Glutamatergic neuron (in vitro differentiated cells): ENCODE measurements around the gene TMEM123. TPM values are rescaled to one million over a fixed set of nuclear protein-coding genes. Genes with fewer than 3 reads are reported as not detected.

Experiments used
- DNase-seq: peaks from one replicate; pipeline ENCODE4 v3.0.0; 2022
- H3K27ac Mint-ChIP-seq: one replicate; pipeline ENCODE4 v1.8.0; 2020; ENCODE audit warnings: mild to moderate bottlenecking, mixed read lengths, inconsistent platforms; ENCODE audit not compliant: unreplicated experiment
- H3K27me3 Mint-ChIP-seq: one replicate; pipeline ENCODE4 v1.8.0; 2020; ENCODE audit warnings: mild to moderate bottlenecking, moderate library complexity, mixed read lengths, inconsistent platforms; ENCODE audit not compliant: unreplicated experiment
- H3K36me3 Mint-ChIP-seq: one replicate; pipeline ENCODE4 v1.8.0; 2020; ENCODE audit warnings: mild to moderate bottlenecking, mixed read lengths, inconsistent platforms; ENCODE audit not compliant: unreplicated experiment
- H3K4me1 Mint-ChIP-seq: one replicate; pipeline ENCODE4 v1.8.0; 2020; ENCODE audit warnings: mild to moderate bottlenecking, low read depth, mixed read lengths, inconsistent platforms; ENCODE audit not compliant: unreplicated experiment
- H3K4me3 Mint-ChIP-seq: one replicate; pipeline ENCODE4 v1.8.0; 2020; ENCODE audit warnings: mild to moderate bottlenecking, mixed read lengths, inconsistent platforms; ENCODE audit not compliant: unreplicated experiment
- H3K9me3 Mint-ChIP-seq: one replicate; pipeline ENCODE4 v1.8.0; 2020; ENCODE audit warnings: mild to moderate bottlenecking, moderate library complexity, mixed read lengths, inconsistent platforms; ENCODE audit not compliant: unreplicated experiment
- total RNA-seq: library from RNA; stranded (reverse); fragmentation: NEBNext Ultra II Directional; extraction: Animal tissue kit (Norgen Biotek cat#: 25700); gene quantifications from one replicate; pipeline ENCODE4 v1.2.1, GENCODE V29; 2021; ENCODE audit not compliant: unreplicated experiment
- TF ChIP-seq, protein P1 (sequence below): fragments of 200-600 bp; sonication (generic); IDR thresholded peaks from one replicate; pipeline ENCODE4 v1.5.0; 2021; ENCODE audit not compliant: partially characterized antibody, unreplicated experiment

Gene TMEM123
- total RNA-seq, 1 donor from 2014 or later = 18.1 TPM

DNA sequence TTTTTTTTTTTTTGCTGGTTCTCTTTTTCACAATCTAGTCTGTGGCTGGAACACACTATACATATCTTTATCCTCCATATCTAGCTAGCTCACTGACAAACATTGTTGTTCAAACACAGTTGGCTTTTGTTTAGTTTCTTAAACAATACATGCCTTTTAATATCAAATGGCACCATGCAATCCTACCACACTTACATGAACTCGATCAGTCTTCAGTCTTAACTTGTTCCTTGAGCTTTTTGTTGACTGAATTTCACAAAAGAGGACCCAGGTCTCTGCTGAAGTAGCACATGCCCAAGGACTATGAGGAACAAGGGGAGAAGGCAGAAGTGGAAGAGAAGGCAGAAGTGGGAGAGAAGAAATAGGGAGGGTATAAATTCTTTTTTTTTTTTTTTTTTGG lies 25.5 kb downstream of the TMEM123 start:
- no peak overlapping the region for H3K27ac Mint-ChIP-seq
- H3K4me3 Mint-ChIP-seq = no peak overlapping the region
- peaks cover 2% of the 10 kb centered on the region for H3K9me3 Mint-ChIP-seq
- peaks cover 6% of the 10 kb centered on the region for H3K36me3 Mint-ChIP-seq
- H3K4me1 Mint-ChIP-seq = peaks cover 17% of the 10 kb centered on the region
- TF ChIP-seq, protein P1, sequence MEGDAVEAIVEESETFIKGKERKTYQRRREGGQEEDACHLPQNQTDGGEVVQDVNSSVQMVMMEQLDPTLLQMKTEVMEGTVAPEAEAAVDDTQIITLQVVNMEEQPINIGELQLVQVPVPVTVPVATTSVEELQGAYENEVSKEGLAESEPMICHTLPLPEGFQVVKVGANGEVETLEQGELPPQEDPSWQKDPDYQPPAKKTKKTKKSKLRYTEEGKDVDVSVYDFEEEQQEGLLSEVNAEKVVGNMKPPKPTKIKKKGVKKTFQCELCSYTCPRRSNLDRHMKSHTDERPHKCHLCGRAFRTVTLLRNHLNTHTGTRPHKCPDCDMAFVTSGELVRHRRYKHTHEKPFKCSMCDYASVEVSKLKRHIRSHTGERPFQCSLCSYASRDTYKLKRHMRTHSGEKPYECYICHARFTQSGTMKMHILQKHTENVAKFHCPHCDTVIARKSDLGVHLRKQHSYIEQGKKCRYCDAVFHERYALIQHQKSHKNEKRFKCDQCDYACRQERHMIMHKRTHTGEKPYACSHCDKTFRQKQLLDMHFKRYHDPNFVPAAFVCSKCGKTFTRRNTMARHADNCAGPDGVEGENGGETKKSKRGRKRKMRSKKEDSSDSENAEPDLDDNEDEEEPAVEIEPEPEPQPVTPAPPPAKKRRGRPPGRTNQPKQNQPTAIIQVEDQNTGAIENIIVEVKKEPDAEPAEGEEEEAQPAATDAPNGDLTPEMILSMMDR = no peak
- DNase-seq = no peak
- peaks cover 2% of the 10 kb centered on the region for H3K27me3 Mint-ChIP-seq

DNA sequence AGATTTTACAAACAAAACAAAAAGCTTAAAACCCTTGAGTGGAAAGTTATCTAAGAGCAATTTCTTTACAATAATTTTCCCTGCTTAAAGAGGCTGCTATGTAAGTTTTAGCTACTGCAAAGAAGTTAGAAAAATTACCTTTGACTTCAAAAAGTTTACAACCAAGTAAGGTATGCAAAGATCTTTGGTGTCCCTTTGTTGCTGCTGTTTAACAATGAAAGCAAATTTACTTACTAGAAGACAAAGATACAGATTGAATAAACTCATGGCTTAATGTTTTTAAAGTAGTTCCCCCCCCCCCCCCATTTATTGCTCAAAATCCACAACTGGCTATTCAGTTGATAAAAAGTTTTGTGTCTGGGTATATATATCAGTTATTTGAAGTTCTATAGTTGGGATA lies 26.0 kb downstream of the TMEM123 start:
- TF ChIP-seq, protein P1 = no peak
- Mint-ChIP-seq H3K9me3 (no peaks in the 10 kb centered on the region), H3K4me1 (peaks cover 17% of the 10 kb centered on the region), H3K27ac (no peak overlapping the region), H3K4me3 (no peak overlapping the region), H3K27me3 (peaks cover 2% of the 10 kb centered on the region), H3K36me3 (peaks cover under 1% of the 10 kb centered on the region)
- no peak for DNase-seq

DNA sequence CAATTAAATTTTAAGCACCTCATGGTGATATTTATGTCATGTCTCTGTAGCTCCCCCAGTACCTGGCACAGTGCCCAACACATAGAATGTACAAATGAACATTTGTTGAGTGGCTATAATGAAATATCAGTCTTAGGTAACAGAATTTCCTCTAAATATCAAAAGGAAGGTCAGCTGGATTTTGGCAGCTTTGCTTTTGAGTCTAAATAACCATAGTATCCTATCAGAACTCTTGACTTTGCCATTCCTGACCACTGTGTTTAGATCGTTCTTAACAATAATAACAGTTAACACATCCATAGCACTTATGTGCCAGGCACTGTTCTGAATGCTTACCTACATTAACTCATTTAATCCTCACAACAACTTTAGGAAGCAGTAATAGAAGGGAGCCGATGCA lies 26.6 kb downstream of the TMEM123 start:
- H3K36me3 Mint-ChIP-seq = no peaks in the 10 kb centered on the region
- peaks cover 20% of the 10 kb centered on the region for H3K4me1 Mint-ChIP-seq
- no peak for DNase-seq
- peaks cover 2% of the 10 kb centered on the region for H3K27me3 Mint-ChIP-seq
- TF ChIP-seq, protein P1 = no peak
- H3K27ac Mint-ChIP-seq = no peak overlapping the region
- H3K4me3 Mint-ChIP-seq = no peak overlapping the region
- H3K9me3 Mint-ChIP-seq = no peaks in the 10 kb centered on the region

DNA sequence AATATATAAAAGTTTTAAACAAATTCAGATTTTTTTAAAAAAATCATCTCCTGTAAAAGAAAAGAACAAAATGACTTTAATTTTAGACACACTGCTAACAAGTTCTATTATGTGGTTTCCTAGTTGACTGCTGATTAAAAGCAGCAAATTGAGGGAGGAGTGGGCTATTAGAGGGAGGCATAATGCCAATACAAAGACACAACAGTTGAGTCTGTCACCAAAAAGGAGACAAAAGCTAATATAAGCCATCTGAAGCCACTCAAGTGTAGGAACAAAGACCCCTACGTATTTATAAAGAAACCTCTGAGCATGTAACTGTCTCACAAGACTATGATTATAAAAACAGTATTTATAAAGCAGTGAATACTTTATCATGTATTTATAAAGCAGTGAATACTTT lies 28.6 kb downstream of the TMEM123 start:
- Mint-ChIP-seq H3K36me3 (no peaks in the 10 kb centered on the region), H3K4me3 (no peak overlapping the region), H3K9me3 (no peaks in the 10 kb centered on the region), H3K4me1 (peaks cover 8% of the 10 kb centered on the region), H3K27me3 (peaks cover 2% of the 10 kb centered on the region), H3K27ac (no peak overlapping the region)
- DNase-seq = no peak
- TF ChIP-seq, protein P1 = no peak

DNA sequence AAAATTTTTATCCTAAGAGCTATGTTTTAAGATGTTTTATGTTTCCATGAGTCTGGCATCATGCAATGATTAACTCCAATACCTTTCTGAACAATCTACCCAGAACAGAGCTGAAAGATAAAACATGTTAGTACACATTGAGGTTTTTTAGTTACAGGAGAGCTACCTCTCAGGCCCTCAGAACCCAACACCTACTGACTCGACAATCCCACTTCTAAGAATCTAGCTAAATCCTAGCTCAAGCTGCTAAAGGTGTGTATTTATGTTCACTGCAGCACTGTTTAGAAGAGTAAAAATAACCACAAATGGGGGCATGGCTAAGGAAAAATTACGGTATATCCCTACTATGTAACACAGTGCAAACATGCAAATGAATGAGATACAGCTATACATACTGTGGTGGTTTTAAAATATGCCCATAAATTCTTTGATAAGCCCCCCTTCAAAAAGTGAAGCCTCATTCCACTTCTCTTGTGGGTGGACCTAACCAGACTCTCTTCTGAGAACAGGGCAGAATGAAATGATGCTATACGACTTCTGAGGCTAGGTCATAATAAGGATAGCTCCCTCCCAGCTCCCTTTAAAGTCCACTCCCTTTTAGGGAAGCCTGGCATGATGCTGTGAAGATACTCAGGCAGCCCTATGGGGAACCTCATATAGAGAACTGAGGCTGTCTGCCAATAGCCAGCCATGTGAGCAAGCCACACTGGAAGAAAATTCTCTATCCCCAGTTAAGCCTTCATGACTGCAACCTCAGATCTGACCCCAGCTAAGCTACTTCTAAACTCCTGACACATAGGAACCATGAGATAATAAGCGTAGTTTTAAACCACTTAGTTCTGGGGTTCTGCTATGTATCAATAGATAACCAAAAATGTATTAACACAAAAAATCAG lies 29.5 kb downstream of the TMEM123 start:
- Mint-ChIP-seq H3K4me3 (no peak overlapping the region), H3K4me1 (peaks cover 3% of the 10 kb centered on the region), H3K9me3 (no peaks in the 10 kb centered on the region), H3K27ac (no peak overlapping the region), H3K36me3 (peaks cover under 1% of the 10 kb centered on the region), H3K27me3 (no peaks in the 10 kb centered on the region)
- TF ChIP-seq, protein P1 = no peak
- DNase-seq = no peak
